WTC11 (cell line): ENCODE results near the gene BMF. TPM values are rescaled to one million over a fixed set of nuclear protein-coding genes. Genes with fewer than 3 reads are reported as not detected.

Experiments used
- ATAC-seq: fragments of 200-7000 bp; cut with Tn5 transposase; 2 replicates; pipeline ENCODE4 v1.10.0; 2021; ENCODE audit warnings: mild to moderate bottlenecking, moderate library complexity
- CTCF ChIA-PET: fragments of 300-600 bp; sonication (Branson Sonifier 250); formaldehyde crosslinking; loops from one replicate; lab custom pipeline; 2021; ENCODE audit warnings: antibody characterized with exemption; lab: Charles Lee
- POLR2A ChIA-PET: fragments of 350-600 bp; sonication (Branson Sonifier 250); formaldehyde crosslinking; loops from one replicate; lab custom pipeline; 2021; ENCODE audit warnings: antibody characterized with exemption; lab: Charles Lee
- DNase-seq: peaks from one replicate; pipeline ENCODE4 v3.0.0; 2021; ENCODE audit warnings: low spot score
- H3K27ac Mint-ChIP-seq: 2 replicates; pipeline ENCODE4 v1.8.0; 2021; ENCODE audit warnings: mixed read lengths
- H3K27me3 Mint-ChIP-seq: 2 replicates; pipeline ENCODE4 v1.8.0; 2021; ENCODE audit warnings: low read depth, mild to moderate bottlenecking, moderate library complexity, mixed read lengths
- H3K36me3 Mint-ChIP-seq: 2 replicates; pipeline ENCODE4 v1.8.0; 2021; ENCODE audit warnings: mixed read lengths
- H3K4me1 Mint-ChIP-seq: 2 replicates; pipeline ENCODE4 v1.8.0; 2022; ENCODE audit warnings: mixed read lengths
- H3K4me3 Mint-ChIP-seq: 2 replicates; pipeline ENCODE4 v1.8.0; 2021; ENCODE audit warnings: mild to moderate bottlenecking, moderate library complexity, mixed read lengths
- H3K9me3 Mint-ChIP-seq: 2 replicates; pipeline ENCODE4 v1.8.0; 2021; ENCODE audit warnings: mixed read lengths
- AFF4 ChIP-seq: sonication (generic); formaldehyde crosslinking; IDR thresholded peaks from 2 replicates; pipeline ENCODE4 v1.8.1; 2023; ENCODE audit warnings: mild to moderate bottlenecking, missing genetic modification reagents, borderline replicate concordance
- ATF1 ChIP-seq: sonication (generic); formaldehyde crosslinking; IDR thresholded peaks from 2 replicates; pipeline ENCODE4 v1.8.1; 2023; ENCODE audit warnings: mild to moderate bottlenecking, moderate library complexity, missing genetic modification reagents
- E2F1 ChIP-seq: sonication (generic); formaldehyde crosslinking; IDR thresholded peaks from 2 replicates; pipeline ENCODE4 v1.8.0; 2022; ENCODE audit warnings: mild to moderate bottlenecking, missing genetic modification reagents
- GTF2I ChIP-seq: fragments of 250-450 bp; sonication (Bioruptor Pico); conservative IDR thresholded peaks from 2 replicates; pipeline ENCODE4 v1.4.0; 2021; ENCODE audit warnings: mild to moderate bottlenecking
- HMGXB4 ChIP-seq: sonication (generic); formaldehyde crosslinking; IDR thresholded peaks from 2 replicates; pipeline ENCODE4 v1.8.1; 2023; ENCODE audit warnings: mild to moderate bottlenecking, moderate library complexity, missing genetic modification reagents
- IRF1 ChIP-seq: sonication (generic); formaldehyde crosslinking; IDR thresholded peaks from 2 replicates; pipeline ENCODE4 v1.8.0; 2023; ENCODE audit warnings: missing genetic modification reagents
- NFE2L1 ChIP-seq: sonication (generic); formaldehyde crosslinking; IDR thresholded peaks from 2 replicates; pipeline ENCODE4 v1.8.1; 2023; ENCODE audit warnings: missing genetic modification reagents
- NR2C2 ChIP-seq: sonication (generic); formaldehyde crosslinking; IDR thresholded peaks from 2 replicates; pipeline ENCODE4 v1.8.0; 2022; ENCODE audit warnings: mild to moderate bottlenecking, missing genetic modification reagents
- SOX15 ChIP-seq: fragments of 250-450 bp; sonication (Bioruptor Pico); IDR thresholded peaks from 2 replicates; pipeline ENCODE4 v1.9.0; 2021; ENCODE audit warnings: mild to moderate bottlenecking
- TCF7 ChIP-seq: sonication (generic); formaldehyde crosslinking; IDR thresholded peaks from 2 replicates; pipeline ENCODE4 v1.8.0; 2022; ENCODE audit warnings: mild to moderate bottlenecking, low read depth, missing genetic modification reagents, moderate library complexity
- ZMAT4 ChIP-seq: fragments of 250-450 bp; sonication (Bioruptor Pico); IDR thresholded peaks from 2 replicates; pipeline ENCODE4 v1.9.0; 2021; ENCODE audit warnings: mild to moderate bottlenecking
- ZNF232 ChIP-seq: sonication (generic); formaldehyde crosslinking; IDR thresholded peaks from 2 replicates; pipeline ENCODE4 v1.8.0; 2022; ENCODE audit warnings: mild to moderate bottlenecking, missing genetic modification reagents
- ZNF396 ChIP-seq: fragments of 250-450 bp; sonication (Bioruptor Pico); IDR thresholded peaks from 2 replicates; pipeline ENCODE4 v1.8.0; 2021; ENCODE audit warnings: mild to moderate bottlenecking, moderate library complexity, borderline replicate concordance
- ZNF425 ChIP-seq: fragments of 250-450 bp; sonication (Bioruptor Pico); conservative IDR thresholded peaks from 2 replicates; pipeline ENCODE4 v1.9.0; 2021; ENCODE audit warnings: mild to moderate bottlenecking
- ZNF532 ChIP-seq: fragments of 250-450 bp; sonication (Bioruptor Pico); IDR thresholded peaks from 2 replicates; pipeline ENCODE4 v1.9.0; 2021; ENCODE audit warnings: mild to moderate bottlenecking, borderline replicate concordance
- total RNA-seq: library from RNA; stranded (reverse); gene quantifications from 3 replicates; pipeline ENCODE4 v1.2.3, GENCODE V29; 2021

Gene BMF
- total RNA-seq, 1 experiment from 2014 or later, result 36.9 TPM

- TF ChIP-seq E2F1 (no peak), HMGXB4 (CRISPR knock-in tag) (no peak)
These were observed 56.1 kb downstream of the BMF start (continued) for GRCh38 chr15:40052604-40053003.

- Mint-ChIP-seq H3K27me3 (no peaks in the 10 kb centered on the region), H3K4me1 (peaks cover 43% of the 10 kb centered on the region), H3K4me3 (no peak overlapping the region), H3K36me3 (no peaks in the 10 kb centered on the region), H3K27ac (no peak overlapping the region), H3K9me3 (no peaks in the 10 kb centered on the region)
- ChIA-PET POLR2A (interaction anchor here (0.7 to 1.4 kb wide), 4 partner anchors 36 to 188 kb away, joined by 3 to 4 read pairs (median 3); no protein-coding TSS in a partner anchor), CTCF (interaction anchor here (0.6 to 5.9 kb wide), 12 partner anchors 15 to 810 kb away, joined by 3 to 48 read pairs (median 4); no protein-coding TSS in a partner anchor)
- TF ChIP-seq IRF1 (no peak), ZMAT4 (CRISPR knock-in tag) (no peak), NFE2L1 (CRISPR knock-in tag) (no peak), ZNF532 (CRISPR knock-in tag) (no peak), ZNF232 (CRISPR knock-in tag) (no peak), AFF4 (CRISPR knock-in tag) (no peak), GTF2I (CRISPR knock-in tag) (no peak), SOX15 (no peak), TCF7 (CRISPR knock-in tag) (no peak), ZNF396 (no peak), NR2C2 (CRISPR knock-in tag) (no peak), ATF1 (CRISPR knock-in tag) (no peak), ZNF425 (CRISPR knock-in tag) (no peak)
- DNase-seq, result no peak
- no peak for ATAC-seq
These were observed 56.9 kb downstream of the BMF start for GRCh38 chr15:40051616-40052415.
